Cortex of kidney (tissue), 1 donor: ENCODE data around the gene ADORA2A.

Experiments used
- DNase-seq: peaks from one replicate; lab custom pipeline; 2025; lab: John Stamatoyannopoulos, UW

The ADORA2A gene

DNA sequence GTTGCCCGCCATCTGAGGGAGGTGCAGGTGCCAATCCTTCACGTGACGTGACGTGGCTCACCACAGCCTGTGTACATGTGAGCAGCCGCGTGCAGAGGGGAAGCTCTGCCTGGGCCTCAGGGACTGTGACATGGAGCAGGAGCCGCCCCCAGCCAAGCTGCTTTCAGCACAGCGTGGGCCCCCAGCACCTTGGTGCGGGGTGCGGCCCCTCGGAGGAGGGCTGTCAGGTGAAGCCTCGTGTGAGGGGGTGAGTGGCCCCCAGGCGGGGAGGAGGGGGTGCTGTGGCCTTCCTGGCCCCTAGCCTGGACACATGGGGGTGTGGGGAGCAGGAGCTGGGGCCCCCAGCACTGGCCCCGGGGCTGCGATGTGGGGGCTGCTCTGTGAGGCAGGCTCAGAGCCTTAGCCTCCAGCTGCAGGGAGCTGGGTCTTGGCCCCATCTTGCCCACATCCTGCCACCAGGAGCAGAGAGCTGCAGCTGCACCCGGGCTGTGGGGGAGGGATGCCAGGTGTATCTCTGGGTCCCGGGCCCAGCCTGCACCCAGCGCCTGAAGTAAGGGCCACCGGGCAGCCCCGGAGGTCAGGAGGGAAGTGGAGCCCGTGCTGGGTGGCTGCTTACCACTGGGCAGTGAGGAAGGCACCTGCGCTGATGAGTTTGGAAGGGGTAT, at the start of gene ADORA2A:
Gene ADORA2A, plus strand, starts transcription at position 100 of the 665 bp plus-strand sequence. CDS start 5,806 bp downstream, outside the sequence.
- DNase-seq = no peak

DNA sequence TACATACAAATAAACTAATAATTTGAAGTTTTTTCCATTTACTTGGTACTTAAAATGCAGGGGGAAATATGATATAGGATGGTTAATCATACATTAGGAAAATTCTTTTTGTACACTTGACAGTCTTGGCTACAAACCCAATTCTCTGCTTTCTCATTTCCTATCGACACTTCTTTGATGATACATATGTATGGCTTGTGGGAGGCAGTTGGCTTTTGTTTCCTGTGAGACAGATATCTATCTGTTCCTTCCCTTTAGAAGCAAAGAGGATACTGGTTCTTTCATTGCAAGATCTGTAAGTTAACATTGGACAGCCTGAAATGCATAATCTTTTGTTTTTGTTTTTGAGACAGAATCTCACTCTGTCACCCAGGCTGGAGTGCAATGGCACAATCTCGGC, 47.9 kb upstream of the ADORA2A start:
- no peak for DNase-seq

DNA sequence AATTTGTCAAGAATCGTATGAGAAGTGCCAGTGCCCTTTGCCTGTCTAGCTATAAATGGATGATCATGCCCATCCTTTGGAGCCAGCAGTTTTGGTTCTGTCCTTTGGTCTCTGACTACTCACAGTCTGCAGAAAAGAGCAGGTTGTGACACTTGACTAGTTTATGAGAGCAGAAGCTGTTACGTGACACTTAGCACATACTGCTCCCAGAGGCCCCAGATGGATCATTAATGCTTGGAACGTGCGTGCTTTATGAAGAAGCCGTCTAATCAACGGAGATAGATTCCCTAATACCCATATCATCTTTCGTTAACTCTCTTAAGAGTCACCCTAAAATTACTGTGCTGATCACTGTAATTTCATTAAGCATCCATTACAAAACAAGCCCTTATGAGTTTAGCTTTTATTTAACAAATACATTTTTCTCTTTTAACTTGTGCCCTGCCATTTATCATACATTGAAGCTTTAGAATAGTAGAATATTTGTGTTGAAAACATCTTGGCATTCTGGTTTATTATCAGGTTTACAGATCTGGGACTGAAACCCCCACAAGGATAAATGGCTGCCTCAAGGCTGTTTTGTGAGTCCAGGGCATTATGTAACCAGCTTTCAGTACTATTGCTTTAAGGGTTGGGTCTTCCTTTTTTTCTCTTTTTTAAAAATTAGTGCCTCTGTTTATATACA, 47.0 kb upstream of the ADORA2A start:
- DNase-seq = no peak

GRCh38 chr22:24380905-24381230, 46.5 kb upstream of the ADORA2A start:
- DNase-seq = no peak

GRCh38 chr22:24383061-24383460, 44.3 kb upstream of the ADORA2A start:
- DNase-seq = no peak

DNA sequence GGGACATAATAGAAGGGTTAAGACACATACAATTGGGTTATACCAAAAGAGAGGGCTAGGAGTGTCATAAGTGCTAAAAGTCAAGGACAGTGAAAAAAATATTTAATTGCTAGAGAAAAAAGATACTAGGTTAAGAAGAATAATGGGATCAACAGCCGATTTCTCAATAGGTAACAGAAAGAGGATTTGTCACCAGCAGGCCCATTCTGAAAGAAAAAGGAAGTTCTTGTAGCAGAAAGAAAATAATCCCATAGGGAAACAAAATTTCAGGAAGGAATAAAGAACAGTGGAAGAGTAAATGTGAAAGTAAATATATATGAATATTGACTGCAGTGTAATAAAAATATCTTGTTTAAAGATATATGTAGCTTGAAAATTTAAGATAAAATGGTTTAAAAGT, 43.3 kb upstream of the ADORA2A start:
- DNase-seq = no peak

GRCh38 chr22:24386937-24387471, 40.4 kb upstream of the ADORA2A start:
- DNase-seq = no peak

- no peak for DNase-seq
These were observed 37.7 kb upstream of the ADORA2A start for GRCh38 chr22:24389680-24390079.

GRCh38 chr22:24390156-24390555, 37.2 kb upstream of the ADORA2A start:
- no peak for DNase-seq

DNA sequence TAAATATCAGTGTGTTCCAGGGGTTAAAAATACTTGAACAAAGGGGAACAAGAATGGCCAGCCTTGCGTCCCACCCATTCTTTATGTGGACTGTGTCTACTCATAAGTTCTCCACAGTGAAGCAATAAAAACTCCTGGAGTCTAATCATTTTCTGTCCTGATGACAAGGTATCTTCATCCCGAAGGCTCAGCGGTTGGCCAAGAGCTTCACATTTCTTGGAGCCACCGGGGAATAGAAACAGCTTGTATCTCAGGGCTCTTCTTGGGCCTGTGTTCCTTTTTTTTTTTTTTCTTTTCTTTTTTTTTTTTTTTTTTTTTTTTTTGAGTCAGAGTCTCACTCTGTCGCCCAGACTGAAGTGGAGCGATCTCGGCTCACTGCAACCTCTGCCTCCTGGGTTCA, 36.8 kb upstream of the ADORA2A start:
- no peak for DNase-seq

DNA sequence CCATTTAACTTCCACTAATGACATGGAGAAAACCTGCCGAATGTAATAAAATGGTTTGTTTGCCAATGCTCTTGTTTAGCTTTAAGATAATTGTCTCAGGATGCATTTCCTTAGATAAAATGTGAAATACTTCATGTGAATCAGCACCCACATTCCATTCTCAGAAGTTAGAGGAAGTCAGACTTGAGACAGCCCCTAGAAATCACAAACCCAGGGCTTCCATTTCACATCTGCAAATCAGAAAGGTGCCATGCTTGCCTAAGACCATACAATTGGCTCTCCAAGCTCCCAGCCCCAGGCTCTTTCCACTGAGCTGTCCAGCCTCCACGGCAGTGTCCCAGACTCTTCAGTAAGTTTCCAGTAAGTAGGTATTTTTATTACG, 35.6 kb upstream of the ADORA2A start:
- DNase-seq = no peak

- DNase-seq = no peak
These were observed 35.0 kb upstream of the ADORA2A start for GRCh38 chr22:24392218-24392931.

DNA sequence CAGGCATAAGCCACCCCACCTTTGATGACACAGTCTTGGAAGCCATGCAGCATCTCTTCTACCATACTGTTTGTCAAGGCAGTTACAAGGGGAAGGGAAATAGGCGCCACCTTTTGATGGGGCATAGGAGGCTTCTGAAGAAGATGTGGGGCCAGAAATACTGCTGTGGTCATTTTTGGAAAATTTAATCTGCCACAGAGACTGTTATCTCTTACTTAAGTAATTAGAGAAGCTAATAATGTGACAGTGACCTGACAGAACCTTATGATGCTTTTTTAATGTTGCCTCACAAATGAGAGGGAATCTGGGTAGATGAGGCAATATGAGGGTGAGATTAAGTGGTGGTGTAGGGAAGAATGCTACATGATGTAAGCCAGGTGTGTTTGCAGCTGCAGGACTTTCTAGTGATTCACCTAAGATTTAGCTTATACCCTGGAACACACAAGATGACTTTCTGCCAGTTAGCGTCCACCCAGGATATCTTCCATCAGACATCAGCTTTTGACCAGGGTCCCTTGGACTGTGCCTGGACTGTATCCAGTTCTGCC, 34.3 kb upstream of the ADORA2A start:
- DNase-seq = no peak

GRCh38 chr22:24393848-24394247, 33.6 kb upstream of the ADORA2A start:
- DNase-seq = no peak

DNA sequence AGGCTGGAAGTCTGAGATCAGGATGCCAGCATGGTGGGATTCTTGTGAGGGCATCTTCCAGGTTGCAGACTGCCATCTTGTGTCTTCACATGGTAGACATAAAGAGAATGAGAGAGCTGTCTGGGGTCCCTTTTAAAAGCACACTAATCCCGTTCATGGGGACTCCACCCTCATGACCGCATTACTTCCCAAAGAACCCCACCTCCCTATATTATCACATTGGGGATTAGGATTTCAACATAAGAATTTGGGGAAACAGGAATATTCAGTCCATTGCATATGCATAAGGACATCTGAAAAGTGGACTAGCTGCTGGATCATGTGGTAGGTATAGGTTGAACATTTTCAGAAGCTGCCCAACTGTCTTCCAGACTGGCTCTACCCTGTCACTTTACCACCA, 33.1 kb upstream of the ADORA2A start:
- no peak for DNase-seq

DNA sequence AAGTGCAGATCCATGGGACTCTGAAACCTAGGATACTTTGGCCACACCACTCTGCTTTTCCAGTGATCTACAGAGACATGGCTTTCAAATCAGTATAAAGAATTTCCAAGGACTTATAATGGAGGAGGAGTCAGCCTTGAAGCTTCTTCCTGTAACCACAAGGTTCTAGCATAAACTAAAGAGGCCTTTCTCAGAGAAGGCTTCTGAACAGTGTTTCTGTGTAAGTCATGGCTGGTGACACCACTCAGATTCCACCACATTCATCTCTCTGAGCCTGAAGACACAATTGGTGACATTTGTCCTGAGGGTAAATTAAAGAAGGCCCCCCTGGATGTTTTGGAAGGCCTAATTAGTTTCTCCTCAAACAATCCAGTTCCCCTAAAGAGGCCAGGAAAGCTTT, 29.0 kb upstream of the ADORA2A start:
- no peak for DNase-seq

- DNase-seq = no peak
These were observed 27.2 kb upstream of the ADORA2A start for GRCh38 chr22:24400034-24400725.

GRCh38 chr22:24400726-24401596, 26.4 kb upstream of the ADORA2A start:
- no peak for DNase-seq

DNA sequence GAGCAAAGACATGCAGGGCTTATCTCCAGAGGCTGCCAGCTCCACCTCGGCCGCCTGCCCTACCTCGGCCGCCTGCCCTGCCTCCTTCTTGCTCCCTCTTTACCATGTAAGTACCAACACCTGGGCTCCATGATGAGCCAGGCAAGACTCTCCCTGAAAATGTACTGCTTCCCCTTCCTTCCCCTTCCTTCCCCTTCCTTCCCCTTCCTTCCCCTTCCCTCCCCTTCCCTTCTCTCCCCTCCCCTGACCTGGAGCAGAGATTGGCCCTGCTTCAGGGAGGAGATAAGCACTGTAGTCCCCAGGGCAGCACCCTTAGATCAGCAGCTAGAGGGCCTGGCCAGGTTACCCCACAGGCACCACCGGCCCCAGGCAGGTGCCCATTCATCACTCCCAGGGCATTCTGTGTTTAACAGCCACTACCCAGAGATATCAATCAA, 25.4 kb upstream of the ADORA2A start:
- no peak for DNase-seq

DNA sequence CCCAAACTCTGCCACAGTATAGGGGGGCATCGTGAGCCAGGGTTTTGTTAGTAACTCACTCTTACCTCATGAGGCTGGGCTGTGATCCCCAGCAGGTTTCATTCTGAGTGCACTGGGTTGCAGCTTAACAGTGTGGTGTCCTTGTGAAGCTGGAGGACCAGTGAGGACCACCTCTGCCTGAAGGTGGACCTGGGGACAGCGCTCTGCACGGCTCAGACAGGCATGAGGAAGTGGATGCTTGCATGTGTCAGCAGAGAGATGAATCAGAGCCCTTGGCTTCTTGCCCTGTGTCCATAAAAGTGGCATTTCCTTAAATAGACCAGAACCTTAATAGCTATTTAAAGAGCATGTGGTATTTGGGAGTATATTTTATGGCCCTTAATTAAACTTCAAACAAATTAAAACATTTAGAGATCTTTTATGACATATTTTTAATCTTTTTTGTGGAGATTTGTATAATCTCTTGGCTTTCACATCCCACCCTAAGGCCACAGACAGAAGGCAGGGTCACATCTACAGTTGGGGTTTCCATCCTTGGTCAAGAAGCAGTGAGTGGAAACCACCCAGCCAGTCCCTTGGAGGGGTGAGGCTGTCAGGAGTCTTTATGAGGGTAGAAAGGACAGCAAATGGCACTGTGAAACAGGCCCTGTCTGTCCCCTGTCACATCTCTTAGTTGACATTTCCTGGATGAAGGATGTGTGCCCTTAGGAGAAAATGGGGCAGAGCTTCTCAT, 24.8 kb upstream of the ADORA2A start:
- no peak for DNase-seq
